IMR-90 (cell line): Measurements from ENCODE around the gene TDG.

Source experiments
- POLR2A ChIP-seq: IDR thresholded peaks from 2 replicates; pipeline ENCODE4 v1.6.1; 2012; ENCODE audit warnings: mild to moderate bottlenecking, low read depth, low read length
- SMC3 ChIP-seq: fragments of 150-350 bp; IDR thresholded peaks from 2 replicates; pipeline ENCODE4 v1.6.1; 2016; ENCODE audit warnings: low read depth, mild to moderate bottlenecking, antibody characterized with exemption, low read length, moderate library complexity
- TF ChIP-seq, protein P1 (sequence below): conservative IDR thresholded peaks from 2 replicates; pipeline ENCODE4 v1.5.1; 2012; ENCODE audit warnings: mild to moderate bottlenecking, low read depth, low read length, improper control_type of control experiment

DNA sequence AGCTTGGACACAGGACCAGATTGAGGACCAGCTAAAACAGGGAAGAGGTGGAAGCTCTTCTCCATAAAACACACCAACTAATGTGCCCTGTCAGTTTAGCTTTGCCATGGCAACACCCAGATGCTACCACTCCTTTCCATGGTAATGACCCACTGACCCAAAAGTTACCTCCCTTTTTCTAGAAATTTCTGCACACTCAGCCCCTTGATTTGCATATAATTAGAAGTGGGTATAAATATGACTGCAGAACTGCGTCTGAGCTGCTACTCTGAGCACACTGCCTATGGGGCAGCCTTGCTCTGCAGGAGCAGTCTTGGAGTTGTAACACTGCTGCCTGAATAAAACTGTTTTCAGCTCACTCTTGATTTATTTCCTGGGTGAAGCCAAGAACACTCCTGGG, 3.2 kb upstream of the TDG start:
- TF ChIP-seq SMC3 (no peak), POLR2A (no peak)
- TF ChIP-seq, protein P1, sequence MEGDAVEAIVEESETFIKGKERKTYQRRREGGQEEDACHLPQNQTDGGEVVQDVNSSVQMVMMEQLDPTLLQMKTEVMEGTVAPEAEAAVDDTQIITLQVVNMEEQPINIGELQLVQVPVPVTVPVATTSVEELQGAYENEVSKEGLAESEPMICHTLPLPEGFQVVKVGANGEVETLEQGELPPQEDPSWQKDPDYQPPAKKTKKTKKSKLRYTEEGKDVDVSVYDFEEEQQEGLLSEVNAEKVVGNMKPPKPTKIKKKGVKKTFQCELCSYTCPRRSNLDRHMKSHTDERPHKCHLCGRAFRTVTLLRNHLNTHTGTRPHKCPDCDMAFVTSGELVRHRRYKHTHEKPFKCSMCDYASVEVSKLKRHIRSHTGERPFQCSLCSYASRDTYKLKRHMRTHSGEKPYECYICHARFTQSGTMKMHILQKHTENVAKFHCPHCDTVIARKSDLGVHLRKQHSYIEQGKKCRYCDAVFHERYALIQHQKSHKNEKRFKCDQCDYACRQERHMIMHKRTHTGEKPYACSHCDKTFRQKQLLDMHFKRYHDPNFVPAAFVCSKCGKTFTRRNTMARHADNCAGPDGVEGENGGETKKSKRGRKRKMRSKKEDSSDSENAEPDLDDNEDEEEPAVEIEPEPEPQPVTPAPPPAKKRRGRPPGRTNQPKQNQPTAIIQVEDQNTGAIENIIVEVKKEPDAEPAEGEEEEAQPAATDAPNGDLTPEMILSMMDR: no peak
